Cerebellar cortex (tissue), 1 donor: ENCODE measurements around the gene LPIN1.
A peak's percentile ranks its signal among the peaks of the same experiment; 100 is the strongest.
"Not testable (repeated sequence)": the region's sequence is repeated elsewhere in the genome, so short reads cannot be mapped to it uniquely, and the experiment has no call there.

Source experiments
- DNase-seq: peaks from one replicate; pipeline ENCODE4 v3.0.0-alpha.2; 2015; ENCODE audit warnings: low spot score

LPIN1 gene

GRCh38 chr2:11743846-11744553 lies 2.4 kb upstream of the LPIN1 start:
- DNase-seq: peak; percentile 95

DNA sequence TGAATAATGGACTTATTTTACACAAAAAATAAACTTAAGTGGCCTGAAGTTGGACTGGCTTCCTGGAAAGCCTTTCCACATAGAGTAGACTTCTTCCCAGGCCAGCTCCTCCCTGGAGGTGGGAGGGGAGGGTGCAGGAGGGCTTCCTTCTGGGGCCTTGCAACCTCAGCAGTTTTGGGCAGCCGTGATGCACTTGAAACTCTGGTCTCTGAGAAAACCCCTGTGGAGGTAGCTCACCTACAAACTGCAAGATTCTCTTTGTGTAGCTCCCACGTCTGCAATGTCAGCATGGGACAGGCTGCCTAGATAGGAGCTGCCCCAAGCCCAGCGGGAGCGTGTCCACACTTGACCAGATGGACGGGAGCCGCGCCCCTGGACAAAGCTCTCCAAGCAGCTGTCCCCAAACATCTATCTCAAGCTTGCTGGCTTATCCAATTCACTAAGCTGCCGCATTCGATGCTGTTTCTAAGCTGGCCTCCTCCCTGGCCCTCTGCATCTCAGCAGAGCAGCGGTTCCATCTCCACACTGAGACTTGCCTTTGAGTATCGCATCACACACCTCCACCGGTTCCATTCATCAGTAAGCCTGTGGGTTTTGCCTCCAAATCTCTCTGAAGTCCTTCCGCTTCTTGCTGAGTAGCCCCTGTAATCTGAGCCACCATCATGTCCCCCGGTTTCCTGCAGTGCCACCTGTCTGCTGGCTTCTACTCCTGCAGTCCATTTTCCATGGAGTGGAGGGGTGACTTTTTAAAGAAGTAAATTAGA lies 1.6 kb upstream of the LPIN1 start:
- DNase-seq: peak; percentile 78

GRCh38 chr2:11745613-11746375 lies 638 bp upstream of the LPIN1 start:
- no peak for DNase-seq

GRCh38 chr2:11746807-11747459 lies 501 bp downstream of the LPIN1 start:
- DNase-seq: peak; percentile 58

GRCh38 chr2:11748018-11748860 lies 1.8 kb downstream of the LPIN1 start:
- no peak for DNase-seq

DNA sequence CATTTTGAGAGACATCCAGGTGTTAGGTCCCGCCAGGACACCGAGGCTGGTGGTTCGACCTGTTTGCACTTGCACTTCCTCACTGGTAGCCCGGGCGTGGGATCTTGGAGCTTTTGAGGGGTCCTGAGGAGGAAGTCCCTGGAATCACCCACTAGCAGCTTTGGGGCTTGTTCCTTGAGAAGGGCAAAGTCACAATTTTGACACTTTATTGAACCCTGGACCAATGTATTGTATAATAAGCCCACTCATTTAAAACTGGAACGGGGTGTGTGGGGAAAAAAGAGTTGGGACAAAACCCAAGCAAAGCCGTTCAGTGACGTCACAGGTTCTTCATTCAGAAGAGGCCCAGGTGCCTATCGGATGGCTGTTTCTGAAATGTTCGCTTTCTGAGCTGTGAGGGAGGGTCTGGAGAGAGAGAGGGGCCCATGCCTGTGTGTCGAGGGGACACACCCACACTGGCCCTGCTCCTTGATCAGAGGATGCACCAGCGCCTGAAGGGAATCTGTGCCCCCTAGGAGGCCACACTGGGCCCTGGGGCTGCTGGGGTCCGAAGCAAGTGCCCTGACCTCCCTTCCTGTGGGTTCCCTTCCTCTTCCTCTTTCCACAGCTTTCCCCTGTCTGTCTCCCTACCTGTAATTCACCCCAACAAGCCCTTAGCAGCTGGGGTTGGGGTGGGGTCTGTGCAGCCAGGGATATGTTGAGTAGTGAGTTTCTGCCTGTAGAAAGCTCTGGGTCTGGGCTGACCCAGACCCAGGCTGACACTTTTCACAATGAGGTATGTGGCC lies 2.6 kb downstream of the LPIN1 start:
- no peak for DNase-seq

GRCh38 chr2:11749646-11750349 lies 3.4 kb downstream of the LPIN1 start:
- DNase-seq: peak; percentile 54

DNA sequence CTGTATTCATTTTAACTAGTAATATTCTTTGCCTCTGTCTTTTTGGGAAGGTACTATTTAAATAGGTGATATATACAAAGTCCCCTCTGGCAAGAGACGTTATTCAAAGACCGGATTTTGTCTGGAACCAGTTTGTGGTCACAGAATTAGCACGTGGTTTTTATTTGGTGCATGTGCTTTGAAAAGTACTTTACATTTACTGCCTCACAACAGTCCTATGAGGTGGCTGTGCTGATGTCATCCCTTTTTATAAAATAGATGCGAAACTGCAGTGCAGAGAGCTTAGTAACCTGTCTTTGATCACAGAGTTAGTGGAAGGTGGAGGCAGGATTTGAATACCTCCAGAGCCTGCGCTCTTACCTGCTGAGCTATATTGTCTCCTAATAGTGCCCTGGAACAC lies 4.0 kb downstream of the LPIN1 start:
- DNase-seq: no peak

GRCh38 chr2:11750917-11751316 lies 4.5 kb downstream of the LPIN1 start:
- peak; percentile 44 for DNase-seq

DNA sequence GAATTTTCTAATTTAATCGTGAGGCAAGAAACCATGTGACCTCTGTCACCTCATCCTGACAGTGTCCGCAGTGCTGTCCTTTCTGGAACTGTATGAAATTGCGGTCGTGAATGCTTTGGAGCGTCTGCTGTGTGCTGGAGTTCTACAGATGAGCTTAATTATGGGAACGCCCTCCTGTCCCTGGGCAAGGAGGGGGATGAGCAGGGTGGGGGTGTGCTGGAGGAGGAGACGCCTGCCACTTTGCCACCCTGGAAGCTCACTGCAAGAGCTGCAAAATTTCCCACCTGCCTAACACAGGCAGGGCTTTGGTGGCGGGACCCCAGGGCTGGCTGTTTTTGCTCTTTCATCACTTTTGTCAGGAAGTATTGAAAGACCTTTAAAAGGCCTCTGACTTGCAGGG lies 6.5 kb downstream of the LPIN1 start:
- no peak for DNase-seq

GRCh38 chr2:11753452-11753885 lies 7.0 kb downstream of the LPIN1 start:
- peak; percentile 47 for DNase-seq

DNA sequence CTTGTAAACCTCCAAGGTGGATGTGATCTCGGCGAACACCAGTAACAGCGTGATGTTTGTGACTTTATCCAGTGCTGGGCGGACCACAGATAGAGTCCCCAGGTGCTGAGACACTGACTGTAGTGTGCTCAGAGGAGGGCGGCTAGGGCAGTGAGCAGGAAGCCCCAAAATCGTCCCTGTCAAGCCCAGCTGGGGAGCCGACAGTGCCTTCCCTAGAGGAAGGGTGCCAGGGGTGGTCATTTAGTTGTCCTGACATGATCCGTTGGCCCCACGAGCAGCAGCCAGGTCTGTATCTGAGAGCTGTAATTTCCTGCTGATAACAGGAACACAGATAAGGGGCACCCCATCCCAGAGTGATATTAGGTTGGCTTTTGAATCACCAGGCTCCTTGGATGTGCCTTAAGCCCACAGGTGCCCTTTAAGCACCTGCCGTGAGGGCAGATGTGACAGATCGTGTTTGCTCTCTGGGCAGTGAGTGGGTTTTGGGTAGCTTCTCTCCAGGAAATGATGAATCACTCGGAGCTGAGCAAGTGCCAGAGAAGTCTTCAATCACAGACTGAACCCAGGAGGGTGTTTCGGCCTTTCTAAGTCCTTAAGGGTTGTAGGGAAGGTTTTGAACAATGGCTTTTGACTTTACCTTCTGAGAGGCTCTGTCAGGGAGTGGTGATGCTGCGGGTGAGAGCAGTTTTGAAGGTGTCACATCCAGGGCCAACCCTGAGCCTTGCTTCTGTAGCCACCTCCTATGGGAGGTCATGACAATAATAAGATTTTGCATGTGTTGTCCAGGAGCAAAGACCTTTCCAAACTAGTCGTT lies 7.7 kb downstream of the LPIN1 start:
- no peak for DNase-seq

DNA sequence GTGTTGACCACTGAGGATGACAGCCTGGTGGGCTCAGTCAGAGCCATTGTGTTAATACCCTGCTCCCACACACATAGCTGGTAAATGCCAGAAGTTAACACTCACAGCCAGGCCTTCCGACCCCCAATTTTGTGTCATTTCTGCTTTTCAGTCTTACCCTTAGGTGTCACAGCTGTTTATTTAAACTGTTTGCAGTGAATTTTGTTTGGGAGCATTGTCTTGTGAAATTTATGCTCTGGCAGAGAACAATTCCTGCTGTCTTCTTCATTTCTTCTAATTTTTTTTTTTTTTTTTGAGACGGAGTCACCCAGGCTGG lies 8.2 kb downstream of the LPIN1 start:
- DNase-seq: no peak

GRCh38 chr2:11757101-11757500 lies 10.7 kb downstream of the LPIN1 start:
- no peak for DNase-seq

DNA sequence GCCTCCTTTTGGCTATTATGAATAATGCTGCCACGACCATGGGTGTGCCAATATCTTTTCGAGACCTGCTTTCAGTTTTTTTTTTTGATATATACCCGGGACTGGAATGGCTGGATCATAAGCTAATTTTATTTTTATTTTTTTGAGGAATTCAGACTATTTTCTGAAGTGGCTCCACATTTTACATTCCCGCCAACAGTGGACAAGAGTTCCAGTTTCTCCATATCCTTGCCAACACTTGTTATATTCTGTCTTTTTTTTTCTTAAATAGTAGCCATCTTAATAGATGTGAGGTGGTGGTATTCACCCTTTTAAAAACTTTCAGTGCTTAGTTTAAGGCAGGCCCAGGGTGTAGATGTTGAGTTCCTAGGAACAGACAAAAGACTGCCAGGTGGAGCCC lies 11.8 kb downstream of the LPIN1 start:
- DNase-seq: no peak

DNA sequence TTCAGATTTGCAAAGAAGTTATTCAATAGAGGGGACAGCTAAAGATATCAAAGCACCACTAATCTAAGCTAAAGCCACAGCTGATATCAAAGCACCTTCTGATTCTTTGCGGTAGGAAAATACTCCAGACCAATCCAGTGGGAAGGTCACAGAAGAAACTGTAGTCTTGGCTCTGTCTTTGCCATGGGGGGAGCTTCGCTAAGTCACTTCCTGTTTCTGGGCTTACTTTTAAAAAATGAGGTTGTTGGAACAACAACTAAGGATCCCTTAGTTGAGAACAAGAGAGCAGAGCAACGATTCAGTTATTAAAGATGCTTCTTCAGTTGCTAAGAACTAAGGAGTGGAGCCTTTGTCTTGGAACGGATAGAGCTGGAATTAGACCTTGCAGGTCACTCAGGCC lies 12.2 kb downstream of the LPIN1 start:
- DNase-seq: no peak

DNA sequence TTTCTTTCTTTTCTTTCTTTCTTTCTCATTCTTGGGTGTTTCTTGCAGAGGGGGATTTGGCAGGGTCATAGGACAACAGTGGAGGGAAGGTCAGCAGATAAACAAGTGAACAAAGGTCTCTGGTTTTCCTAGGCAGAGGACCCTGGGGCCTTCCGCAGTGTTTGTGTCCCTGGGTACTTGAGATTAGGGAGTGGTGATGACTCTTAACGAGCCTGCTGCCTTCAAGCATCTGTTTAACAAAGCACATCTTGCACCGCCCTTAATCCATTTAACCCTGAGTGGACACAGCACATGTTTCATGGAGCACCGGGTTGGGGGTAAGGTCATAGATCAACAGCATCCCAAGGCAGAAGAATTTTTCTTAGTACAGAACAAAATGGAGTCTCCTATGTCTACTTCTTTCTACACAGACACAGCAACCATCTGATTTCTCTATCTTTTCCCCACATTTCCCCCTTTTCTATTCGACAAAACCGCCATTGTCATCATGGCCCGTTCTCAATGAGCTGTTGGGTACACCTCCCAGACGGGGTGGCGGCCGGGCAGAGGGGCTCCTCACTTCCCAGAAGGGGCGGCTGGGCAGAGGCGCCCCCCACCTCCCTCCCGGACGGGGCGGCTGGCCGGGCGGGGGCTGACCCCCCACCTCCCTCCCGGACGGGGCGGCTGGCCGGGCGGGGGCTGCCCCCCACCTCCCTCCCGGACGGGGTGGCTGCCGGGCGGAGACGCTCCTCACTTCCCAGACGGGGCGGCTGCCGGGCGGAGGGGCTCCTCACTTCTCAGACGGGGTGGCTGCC lies 12.9 kb downstream of the LPIN1 start:
- not testable (repeated sequence) for DNase-seq

- no peak for DNase-seq
Measured at GRCh38 chr2:11761259-11761658, 14.8 kb downstream of the LPIN1 start.
